Tibial nerve (tissue), 4 donors: Measurements from ENCODE around the gene MTCL1. TPM values are rescaled to one million over a fixed set of nuclear protein-coding genes. Genes with fewer than 3 reads are reported as not detected.

Source experiments
- DNase-seq, 2 donors: peaks; one replicate each; pipeline ENCODE4 v3.0.0-alpha.2; 2019; ENCODE audit warnings: low spot score in 2 of 2
- H3K27ac ChIP-seq, 4 donors: fragments of 200-600 bp; sonication (generic) in 3 of 4; one replicate each; pipeline ENCODE4 v1.5.1; 2017 to 2019; ENCODE audit warnings: mild to moderate bottlenecking in 1 of 4
- H3K27me3 ChIP-seq, 2 donors: fragments of 200-600 bp; sonication (generic) in 1 of 2; one replicate each; pipeline versions ENCODE4 v1.5.1 to v1.6.0; 2017 to 2019
- H3K36me3 ChIP-seq, 3 donors: fragments of 200-600 bp; sonication (generic); one replicate each; pipeline ENCODE4 v1.5.1; 2018 to 2019
- H3K4me1 ChIP-seq, 4 donors: fragments of 200-600 bp; sonication (generic) in 3 of 4; one replicate each; pipeline ENCODE4 v1.5.1; 2017 to 2019
- H3K4me3 ChIP-seq, 4 donors: fragments of 200-600 bp; sonication (generic) in 3 of 4; one replicate each; pipeline ENCODE4 v1.5.1; 2017 to 2019; ENCODE audit warnings: mild to moderate bottlenecking in 1 of 4, moderate library complexity in 1 of 4
- H3K9me3 ChIP-seq, 4 donors: fragments of 200-600 bp; sonication (generic) in 3 of 4; one replicate each; pipeline ENCODE4 v1.5.1; 2017 to 2019
- EP300 ChIP-seq, 2 donors: sonication (generic); formaldehyde crosslinking; IDR thresholded peaks; one replicate each; pipeline ENCODE4 v1.6.1; 2017; ENCODE audit warnings: antibody characterized with exemption in 2 of 2, mild to moderate bottlenecking in 1 of 2
- POLR2A ChIP-seq, 2 donors: fragments of 450-650 bp; IDR thresholded peaks; one replicate each; pipeline ENCODE4 v1.6.1; 2017; ENCODE audit warnings: antibody characterized with exemption in 2 of 2, mild to moderate bottlenecking in 2 of 2, moderate library complexity in 2 of 2
- WGBS, 2 donors: methylation state at CpG; one replicate each; pipeline ENCODE4 v1.1.5; 2018; 5-methylcytosine and 5-hydroxymethylcytosine counted together
- total RNA-seq, 4 donors: library from RNA; depleted of rRNA; stranded (reverse); fragments of >200 nt; gene quantifications; one replicate each; pipeline ENCODE4 v1.1.0, GENCODE V29; 2016
- TF ChIP-seq, protein P1 (sequence below), 5 experiments: fragments of 200-600 bp in 3 of 5; fragments of 450-650 bp in 2 of 5; sonication (generic) in 3 of 5; IDR thresholded peaks; one replicate each; pipeline ENCODE4 v1.5.1; 2016 to 2019; ENCODE audit warnings: antibody characterized with exemption in 5 of 5, mild to moderate bottlenecking in 3 of 5, moderate library complexity in 2 of 5

MTCL1 gene
- total RNA-seq, 4 donors from 2014 or later: 4.6 to 18.3 (median 5.3) TPM

- no peak overlapping the region for H3K4me3 ChIP-seq
- H3K4me1 ChIP-seq: no peaks in the 10 kb centered on the region
- TF ChIP-seq POLR2A (IDR thresholded peaks at IDR 0.05): no peak
- TF ChIP-seq, protein P1, sequence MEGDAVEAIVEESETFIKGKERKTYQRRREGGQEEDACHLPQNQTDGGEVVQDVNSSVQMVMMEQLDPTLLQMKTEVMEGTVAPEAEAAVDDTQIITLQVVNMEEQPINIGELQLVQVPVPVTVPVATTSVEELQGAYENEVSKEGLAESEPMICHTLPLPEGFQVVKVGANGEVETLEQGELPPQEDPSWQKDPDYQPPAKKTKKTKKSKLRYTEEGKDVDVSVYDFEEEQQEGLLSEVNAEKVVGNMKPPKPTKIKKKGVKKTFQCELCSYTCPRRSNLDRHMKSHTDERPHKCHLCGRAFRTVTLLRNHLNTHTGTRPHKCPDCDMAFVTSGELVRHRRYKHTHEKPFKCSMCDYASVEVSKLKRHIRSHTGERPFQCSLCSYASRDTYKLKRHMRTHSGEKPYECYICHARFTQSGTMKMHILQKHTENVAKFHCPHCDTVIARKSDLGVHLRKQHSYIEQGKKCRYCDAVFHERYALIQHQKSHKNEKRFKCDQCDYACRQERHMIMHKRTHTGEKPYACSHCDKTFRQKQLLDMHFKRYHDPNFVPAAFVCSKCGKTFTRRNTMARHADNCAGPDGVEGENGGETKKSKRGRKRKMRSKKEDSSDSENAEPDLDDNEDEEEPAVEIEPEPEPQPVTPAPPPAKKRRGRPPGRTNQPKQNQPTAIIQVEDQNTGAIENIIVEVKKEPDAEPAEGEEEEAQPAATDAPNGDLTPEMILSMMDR (IDR thresholded peaks at IDR 0.05): no peak
- TF ChIP-seq EP300 (IDR thresholded peaks at IDR 0.05): no peak
- no peak for DNase-seq
- no peak overlapping the region for H3K27ac ChIP-seq
- H3K27me3 ChIP-seq: no peaks in the 10 kb centered on the region
- no peaks in the 10 kb centered on the region for H3K9me3 ChIP-seq
- no peaks in the 10 kb centered on the region for H3K36me3 ChIP-seq
- WGBS, 2 donors: 77 to 95% methylated on average over 4 of the region's 4 CpGs
Observed at GRCh38 chr18:8675057-8675456, 30.3 kb upstream of the MTCL1 start.

DNA sequence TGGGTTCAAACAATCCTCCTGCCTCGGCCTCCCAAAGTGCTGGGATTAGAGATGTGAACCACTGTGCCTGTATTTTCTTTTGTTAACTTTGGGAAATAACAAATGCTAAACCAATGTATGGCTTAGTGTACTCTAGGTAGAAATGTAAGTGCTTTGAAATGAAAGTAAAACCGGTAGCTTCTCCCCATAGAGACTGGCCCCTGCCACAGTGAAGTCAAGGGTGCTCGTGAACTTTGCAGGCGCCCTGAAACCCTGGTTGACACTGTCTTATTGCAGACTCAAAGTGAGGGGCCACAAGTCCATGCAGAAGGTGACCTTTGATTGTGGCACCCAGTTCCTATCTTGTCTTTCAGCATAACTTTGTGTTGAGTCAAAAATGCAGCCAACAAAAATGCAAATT lies 24.2 kb upstream of the MTCL1 start:
- Histone ChIP-seq H3K4me1 (peaks cover 0 to 6% (median 0%) of the 10 kb centered on the region in 4 donors), H3K9me3 (no peaks in the 10 kb centered on the region), H3K27me3 (no peaks in the 10 kb centered on the region), H3K27ac (no peak overlapping the region), H3K4me3 (no peak overlapping the region), H3K36me3 (no peaks in the 10 kb centered on the region)
- TF ChIP-seq POLR2A (IDR thresholded peaks at IDR 0.05): no peak
- DNase-seq: no peak
- WGBS, 2 donors: 86 to 91% methylated on average over 4 of the region's 4 CpGs

- H3K27ac ChIP-seq: no peak overlapping the region
- no peak for TF ChIP-seq EP300 (IDR thresholded peaks at IDR 0.05)
- 86 to 91% methylated on average over 7 of the region's 7 CpGs for WGBS, 2 donors
Observed at GRCh38 chr18:8684577-8684976, 20.8 kb upstream of the MTCL1 start.

GRCh38 chr18:8685141-8685913 lies 20.0 kb upstream of the MTCL1 start:
- H3K4me1 ChIP-seq: peaks cover 0 to 6% (median 0%) of the 10 kb centered on the region in 4 donors
- no peak overlapping the region for H3K4me3 ChIP-seq
- H3K9me3 ChIP-seq: no peaks in the 10 kb centered on the region
- peak overlapping the region in 1 of 4 donors; percentile 20 for H3K27ac ChIP-seq
- no peak for DNase-seq
- TF ChIP-seq, protein P1 (IDR thresholded peaks at IDR 0.05): no peak
- no peak for TF ChIP-seq POLR2A (IDR thresholded peaks at IDR 0.05)
- TF ChIP-seq EP300 (IDR thresholded peaks at IDR 0.05): no peak
- no peaks in the 10 kb centered on the region for H3K36me3 ChIP-seq
- H3K27me3 ChIP-seq: no peaks in the 10 kb centered on the region
- WGBS, 2 donors: 21 to 32% methylated on average over 13 of the region's 13 CpGs

More at GRCh38 chr18:8684577-8684976, 20.8 kb upstream of the MTCL1 start:
- no peaks in the 10 kb centered on the region for H3K9me3 ChIP-seq
- no peak for DNase-seq
- H3K4me3 ChIP-seq: no peak overlapping the region
- H3K4me1 ChIP-seq: peaks cover 0 to 6% (median 0%) of the 10 kb centered on the region in 4 donors
- H3K27me3 ChIP-seq: no peaks in the 10 kb centered on the region
- no peaks in the 10 kb centered on the region for H3K36me3 ChIP-seq

GRCh38 chr18:8685914-8686216 lies 19.5 kb upstream of the MTCL1 start:
- TF ChIP-seq EP300 (IDR thresholded peaks at IDR 0.05): no peak
- TF ChIP-seq, protein P1 (IDR thresholded peaks at IDR 0.05): no peak
- TF ChIP-seq POLR2A (IDR thresholded peaks at IDR 0.05): no peak
- H3K36me3 ChIP-seq: no peaks in the 10 kb centered on the region
- 92 to 96% methylated on average over 8 of the region's 8 CpGs for WGBS, 2 donors
- no peak overlapping the region for H3K4me3 ChIP-seq
- peaks cover 0 to 6% (median 0%) of the 10 kb centered on the region in 4 donors for H3K4me1 ChIP-seq
- DNase-seq: no peak
- no peak overlapping the region for H3K27ac ChIP-seq
- no peaks in the 10 kb centered on the region for H3K9me3 ChIP-seq
- no peaks in the 10 kb centered on the region for H3K27me3 ChIP-seq

GRCh38 chr18:8686611-8687010 lies 18.7 kb upstream of the MTCL1 start:
- Histone ChIP-seq H3K4me3 (no peak overlapping the region), H3K27me3 (no peaks in the 10 kb centered on the region), H3K4me1 (peaks cover 0 to 6% (median 0%) of the 10 kb centered on the region in 4 donors), H3K36me3 (no peaks in the 10 kb centered on the region), H3K27ac (no peak overlapping the region), H3K9me3 (no peaks in the 10 kb centered on the region)
- TF ChIP-seq, protein P1 (IDR thresholded peaks at IDR 0.05): no peak
- TF ChIP-seq EP300 (IDR thresholded peaks at IDR 0.05) (no peak), POLR2A (IDR thresholded peaks at IDR 0.05) (no peak)
- WGBS, 2 donors: 85 to 86% methylated on average over 6 of the region's 6 CpGs
- DNase-seq: no peak
